HG03159 (cell line): Measurements from ENCODE around the gene CSNK2B.
"Not testable (repeated sequence)": the region's sequence is repeated elsewhere in the genome, so short reads cannot be mapped to it uniquely, and the experiment has no call there.

Experiments
- ATAC-seq: cut with Tn5 transposase; IDR thresholded peaks from one replicate; pipeline ENCODE4 v1.9.1; 2021; ENCODE audit warnings: mild to moderate bottlenecking, moderate library complexity; ENCODE audit not compliant: unreplicated experiment

The CSNK2B gene

DNA sequence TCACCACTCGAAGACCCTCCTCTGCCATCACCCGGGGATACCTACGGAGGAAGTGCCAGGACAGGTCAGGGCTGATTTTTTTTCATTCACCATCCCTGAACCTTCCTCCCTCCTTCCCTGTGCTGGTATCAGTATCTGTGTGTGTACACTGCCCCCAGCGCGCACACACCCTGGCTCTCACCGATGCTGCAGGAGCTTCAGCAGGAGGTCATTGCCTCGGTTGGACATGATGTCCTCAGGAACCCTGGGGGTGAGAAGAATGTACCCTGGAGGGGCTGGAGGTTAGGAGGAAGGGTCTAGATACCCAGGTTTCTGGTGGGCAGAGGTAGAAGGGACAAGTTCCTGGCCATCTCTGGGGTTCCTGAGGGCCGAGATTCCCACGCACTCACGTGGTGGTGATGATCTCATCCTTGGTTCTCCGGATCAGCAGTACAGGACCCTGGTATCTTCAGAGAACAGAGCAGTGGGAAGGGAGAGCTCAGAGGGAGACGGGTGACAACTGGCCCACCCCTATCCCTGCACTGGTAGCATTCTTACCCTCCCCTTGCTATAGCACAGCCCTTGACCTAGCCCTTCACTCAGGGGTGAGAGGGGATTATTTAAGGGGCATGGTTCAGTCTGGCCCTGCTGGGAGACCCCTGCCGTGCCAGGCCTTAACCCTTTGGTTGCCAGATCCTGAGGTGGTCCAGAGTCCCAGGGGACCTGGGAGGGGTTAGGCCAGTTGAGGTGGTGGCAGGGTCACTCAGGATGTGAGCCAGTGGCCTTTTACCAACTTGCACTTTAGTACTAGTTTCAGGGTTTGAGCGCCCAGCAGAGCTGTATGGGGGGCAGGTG is 22.2 kb downstream of the CSNK2B start:
- ATAC-seq = no peak

DNA sequence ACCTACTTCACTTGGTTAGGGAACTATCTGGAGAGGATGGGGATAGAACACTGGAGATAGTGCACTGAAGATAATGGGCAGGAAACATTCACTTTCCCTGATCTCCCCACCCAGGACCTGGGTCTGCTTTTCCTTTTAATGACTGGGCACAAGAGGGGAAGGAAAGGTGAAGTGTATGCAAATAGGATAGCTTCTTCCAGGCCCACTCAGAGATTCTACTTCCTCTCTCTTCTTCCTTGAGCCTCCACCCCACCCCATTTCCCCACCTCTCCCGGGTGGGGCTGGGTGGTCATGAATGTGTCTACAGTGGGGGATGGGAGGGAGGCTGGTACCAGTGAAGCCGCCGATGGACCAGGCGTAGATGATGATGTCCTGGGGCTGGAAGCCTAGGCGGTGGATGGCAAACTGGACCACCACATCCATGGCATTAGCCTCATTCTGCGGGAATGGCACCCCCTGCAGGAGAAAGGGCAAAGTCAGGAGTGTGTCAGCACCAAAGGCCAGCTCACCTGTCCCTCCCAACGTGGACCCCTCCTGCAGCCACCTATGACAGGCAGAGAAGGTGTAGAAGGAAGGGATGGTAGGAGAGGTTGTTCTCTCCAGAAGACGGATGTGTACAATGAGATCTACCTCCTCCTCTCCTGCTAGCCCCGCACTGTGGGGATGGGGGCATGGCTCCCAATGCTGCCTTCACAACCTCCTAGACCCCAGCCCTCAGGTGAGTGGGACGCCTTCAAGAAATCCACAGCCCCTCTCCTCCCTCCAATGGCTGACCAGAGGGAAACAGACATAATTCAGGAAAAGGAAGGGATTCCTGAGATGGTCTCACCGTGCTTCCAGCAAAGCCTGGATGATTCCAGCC is 23.6 kb downstream of the CSNK2B start:
- ATAC-seq = no peak

DNA sequence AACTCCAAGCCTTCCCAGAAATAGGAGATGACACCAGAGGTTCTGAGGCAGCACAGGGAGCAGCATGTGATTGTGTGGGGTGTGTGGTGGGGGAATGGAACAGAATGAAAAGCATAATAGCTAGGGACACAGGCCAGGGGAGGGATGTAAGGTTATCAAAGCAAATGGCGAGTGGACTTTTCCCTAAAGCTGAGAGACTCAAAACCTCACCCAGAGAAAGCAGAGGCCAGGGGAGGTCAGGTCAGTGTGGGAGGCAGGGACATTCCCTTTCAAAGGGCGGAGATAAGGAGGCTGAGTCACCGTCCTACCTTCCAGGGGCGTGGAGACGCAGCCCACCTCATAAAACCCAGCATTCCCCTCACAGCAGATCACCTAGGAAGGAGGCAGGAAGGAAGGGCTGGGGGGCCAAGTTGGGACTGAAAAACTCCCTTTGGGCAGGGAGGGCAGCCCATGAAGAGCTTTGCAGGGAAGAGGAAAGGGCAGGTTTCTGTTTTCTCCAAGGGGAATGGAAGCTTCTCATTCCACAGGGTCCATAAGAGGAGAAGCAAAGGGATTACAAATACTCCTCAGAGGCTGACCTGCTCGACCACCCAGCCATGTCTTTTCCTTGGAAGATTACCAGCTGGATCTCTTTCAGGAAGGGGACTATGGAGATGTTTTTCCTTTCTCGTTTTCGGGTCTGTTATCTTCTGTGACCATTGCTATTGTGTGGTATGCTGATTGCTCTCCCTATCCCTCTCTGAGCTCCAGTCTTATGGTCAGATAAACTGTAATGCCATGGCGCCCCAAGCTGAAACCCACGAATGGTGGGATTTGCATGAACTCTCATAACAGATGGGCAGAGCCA is 24.6 kb downstream of the CSNK2B start:
- no peak for ATAC-seq

DNA sequence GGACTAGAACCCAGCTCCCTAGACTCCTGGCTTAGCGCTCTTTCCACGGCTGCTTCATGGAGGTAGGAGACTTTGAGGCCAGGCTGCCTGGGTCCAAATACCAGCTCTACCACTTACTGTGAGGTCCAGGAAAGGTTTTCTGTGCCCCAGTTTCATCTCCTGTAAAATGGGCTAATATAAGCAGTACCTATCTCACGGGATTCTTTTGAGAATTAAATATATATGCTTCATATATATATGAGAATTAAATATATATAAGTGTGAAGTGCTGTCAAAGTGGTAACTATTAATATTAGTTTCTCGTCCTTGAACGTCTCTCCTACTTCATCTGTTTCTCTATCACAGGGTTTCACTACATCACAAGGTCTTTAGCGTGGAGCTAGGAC is 25.2 kb downstream of the CSNK2B start:
- ATAC-seq = no peak

DNA sequence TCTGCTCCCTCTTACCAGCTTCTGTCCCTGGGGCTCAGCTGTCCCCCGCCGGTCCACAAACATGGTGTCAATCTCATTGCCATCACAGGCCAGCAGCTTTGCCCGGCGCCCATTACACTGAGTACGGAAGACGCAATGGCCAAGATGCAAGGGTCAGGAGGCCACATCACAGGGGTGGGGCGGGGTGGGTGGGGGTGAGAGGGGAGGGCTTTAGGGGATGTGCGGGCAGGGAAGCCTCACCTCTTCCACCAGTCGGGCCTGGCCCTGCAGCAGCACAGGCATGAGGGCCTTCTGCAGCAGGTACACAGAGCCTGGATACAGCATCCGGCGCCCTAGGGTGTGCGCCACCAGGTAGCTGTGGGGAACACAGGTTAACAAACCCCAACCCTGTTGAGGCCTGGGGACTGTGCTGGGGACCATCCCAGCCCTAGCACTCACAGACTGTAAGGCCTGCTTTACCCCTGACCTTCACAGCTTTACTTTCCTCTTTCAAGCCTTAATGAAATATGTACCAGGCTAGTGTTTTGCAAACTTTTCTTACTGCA is 25.8 kb downstream of the CSNK2B start:
- no peak for ATAC-seq

DNA sequence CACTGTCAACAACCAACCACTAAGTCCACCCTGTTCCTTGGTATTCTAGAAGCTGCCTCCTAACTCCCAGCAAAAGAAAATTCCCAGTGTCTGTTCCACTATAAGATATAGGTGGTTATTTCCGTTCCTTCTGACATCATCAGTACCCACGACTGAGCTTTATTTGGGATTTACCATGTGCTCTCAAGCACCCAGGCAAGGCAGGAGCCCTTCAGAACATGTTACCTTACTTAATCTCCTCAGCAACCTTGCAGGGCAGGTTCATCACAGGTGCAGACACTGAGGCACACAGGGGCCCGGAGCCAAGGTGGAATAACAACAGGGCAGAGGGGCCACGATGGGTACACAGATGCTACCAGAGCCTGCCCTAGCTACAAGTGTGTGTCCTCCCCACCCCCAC is 26.5 kb downstream of the CSNK2B start:
- ATAC-seq = no peak

DNA sequence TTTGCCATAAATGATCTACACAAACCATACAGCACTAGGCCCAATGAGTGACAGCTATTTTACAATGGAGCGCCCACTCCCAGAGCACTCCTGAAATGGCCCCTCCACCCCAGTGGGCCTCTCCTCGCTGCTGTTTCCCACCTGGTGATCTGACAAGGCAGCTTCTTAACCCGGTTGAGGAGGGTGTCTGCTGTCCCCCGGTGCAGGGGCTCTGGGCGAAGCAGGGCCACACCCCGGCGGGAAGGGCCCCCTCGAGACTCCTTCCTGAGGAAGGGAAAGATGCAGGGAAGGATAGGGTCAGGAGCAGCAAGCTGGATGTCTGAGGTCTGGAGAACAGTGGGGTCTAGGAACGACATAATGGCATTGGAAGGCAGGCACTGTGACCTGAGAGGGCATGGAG is 27.0 kb downstream of the CSNK2B start:
- ATAC-seq = no peak

DNA sequence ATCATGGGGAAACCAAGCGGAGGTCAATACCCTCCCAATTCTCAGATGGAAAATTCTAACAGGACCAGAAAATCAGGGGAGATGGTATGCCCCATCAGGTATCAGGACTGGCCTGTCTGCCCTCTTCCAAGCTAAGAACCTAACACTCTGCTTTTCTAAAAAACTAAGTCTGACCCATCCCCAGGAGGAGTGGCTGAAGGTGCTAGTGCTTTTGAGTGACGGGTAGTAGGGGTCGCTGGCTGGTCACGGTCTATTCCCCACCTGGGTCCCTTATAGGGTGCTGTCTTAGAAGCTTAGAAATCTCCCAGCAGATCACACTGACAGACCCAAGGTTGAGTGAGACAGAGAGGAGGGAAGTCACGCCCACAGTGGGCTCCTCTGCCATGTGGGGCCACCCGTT is 27.7 kb downstream of the CSNK2B start:
- no peak for ATAC-seq

DNA sequence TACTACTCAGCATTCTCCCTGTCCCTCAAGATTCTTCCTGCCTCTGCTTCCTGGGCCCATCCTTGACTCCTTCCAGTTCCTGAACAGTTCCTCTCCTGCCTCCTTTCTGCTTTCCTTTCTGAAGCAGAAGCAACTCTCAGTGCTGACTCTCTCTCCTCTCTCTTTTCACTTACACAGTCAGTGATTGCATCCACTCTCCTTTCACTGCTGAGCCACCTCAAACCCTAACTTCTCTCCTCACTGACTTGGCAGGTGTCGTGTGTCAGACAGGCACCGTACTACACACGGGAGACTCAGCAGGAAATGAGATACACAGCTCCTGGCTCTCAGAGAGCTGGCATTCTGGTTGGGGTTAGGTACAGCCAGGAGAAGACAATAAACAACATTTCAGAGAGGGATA is 31.7 kb downstream of the CSNK2B start:
- ATAC-seq = no peak

DNA sequence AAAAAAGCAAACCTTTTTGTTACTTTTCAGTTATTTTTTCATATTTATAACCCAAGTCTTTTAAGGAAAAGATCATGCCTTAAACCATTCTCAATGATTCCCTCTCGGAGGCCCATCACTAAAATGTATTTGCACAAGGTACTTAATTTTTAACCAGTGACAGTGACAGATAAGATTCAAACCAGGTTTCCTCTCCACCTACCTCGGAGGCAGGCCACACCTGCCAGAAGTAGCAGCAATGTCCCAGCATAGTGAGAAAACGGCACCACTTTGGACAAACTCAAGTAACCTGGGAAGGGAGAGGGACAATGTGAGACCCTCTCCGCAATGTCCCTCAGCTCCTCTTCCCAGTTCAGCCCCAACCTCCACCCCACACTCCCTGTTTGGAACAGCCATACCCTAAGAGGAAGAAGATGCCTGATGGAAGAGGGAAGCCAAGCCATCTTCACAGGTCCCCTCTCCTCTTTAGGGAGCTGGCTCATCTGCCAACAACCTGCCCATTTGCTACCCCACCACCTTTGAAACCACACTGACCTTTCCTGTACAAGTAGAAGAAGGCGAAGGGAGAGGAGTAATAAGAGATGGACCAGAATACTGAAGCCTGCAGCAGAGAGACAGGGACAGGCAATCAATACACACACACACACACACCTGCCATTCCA is 35.0 kb downstream of the CSNK2B start:
- ATAC-seq = no peak

DNA sequence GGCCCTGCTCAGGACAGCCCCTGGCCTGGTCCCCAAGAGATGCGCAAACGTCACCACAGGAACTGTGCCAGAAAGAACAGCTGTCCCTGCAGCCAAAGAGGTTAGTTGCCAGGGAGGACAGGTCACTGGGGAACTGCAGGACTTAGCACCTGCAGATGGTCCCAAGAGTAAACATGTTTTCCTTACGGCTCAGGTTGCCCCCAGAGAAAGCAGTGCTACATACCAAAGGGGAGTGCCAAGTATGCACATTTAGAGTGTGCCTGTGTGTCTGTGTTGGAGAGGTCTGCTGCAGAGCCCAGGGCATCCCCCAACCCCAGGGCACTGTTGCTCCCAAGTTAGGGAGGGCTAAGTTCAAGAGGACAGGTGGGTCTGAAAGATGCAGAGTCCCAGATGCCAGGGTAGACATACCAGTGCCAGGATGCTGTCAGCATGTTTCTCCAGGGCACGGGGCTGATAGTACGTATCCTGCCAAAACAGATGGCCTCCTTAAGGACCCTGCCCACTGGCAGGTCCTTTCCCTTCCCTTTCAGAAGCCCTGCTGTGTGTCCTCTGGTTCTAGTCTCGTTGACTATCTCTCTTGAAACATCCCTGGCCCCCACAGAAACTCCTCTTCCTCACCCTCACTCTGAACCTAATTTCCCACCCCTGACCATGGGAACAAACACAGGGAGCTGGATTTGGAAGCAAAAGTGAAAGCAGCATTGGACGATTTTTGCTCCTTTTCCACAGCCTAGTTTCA is 36.0 kb downstream of the CSNK2B start:
- ATAC-seq = no peak

DNA sequence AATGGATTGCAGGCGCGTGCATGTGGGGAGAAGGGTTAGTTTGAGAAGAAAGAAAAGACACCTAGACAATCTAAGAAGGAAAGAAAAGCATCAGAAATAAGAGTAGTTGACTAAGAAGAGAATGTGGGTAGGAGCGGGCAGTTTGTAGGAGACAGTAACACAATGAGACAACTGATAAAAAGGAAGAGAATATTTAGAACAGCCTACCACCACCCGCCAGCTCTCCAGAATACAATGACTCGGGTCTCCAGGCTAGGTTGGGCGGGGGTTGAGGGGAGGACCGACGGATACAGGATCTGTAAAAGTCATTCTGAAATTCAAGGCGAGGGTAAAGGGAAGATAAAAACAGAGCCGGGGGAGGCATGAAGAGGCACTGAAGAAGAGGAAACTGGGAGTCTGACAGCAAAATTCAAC is 36.5 kb downstream of the CSNK2B start:
- ATAC-seq = no peak

DNA sequence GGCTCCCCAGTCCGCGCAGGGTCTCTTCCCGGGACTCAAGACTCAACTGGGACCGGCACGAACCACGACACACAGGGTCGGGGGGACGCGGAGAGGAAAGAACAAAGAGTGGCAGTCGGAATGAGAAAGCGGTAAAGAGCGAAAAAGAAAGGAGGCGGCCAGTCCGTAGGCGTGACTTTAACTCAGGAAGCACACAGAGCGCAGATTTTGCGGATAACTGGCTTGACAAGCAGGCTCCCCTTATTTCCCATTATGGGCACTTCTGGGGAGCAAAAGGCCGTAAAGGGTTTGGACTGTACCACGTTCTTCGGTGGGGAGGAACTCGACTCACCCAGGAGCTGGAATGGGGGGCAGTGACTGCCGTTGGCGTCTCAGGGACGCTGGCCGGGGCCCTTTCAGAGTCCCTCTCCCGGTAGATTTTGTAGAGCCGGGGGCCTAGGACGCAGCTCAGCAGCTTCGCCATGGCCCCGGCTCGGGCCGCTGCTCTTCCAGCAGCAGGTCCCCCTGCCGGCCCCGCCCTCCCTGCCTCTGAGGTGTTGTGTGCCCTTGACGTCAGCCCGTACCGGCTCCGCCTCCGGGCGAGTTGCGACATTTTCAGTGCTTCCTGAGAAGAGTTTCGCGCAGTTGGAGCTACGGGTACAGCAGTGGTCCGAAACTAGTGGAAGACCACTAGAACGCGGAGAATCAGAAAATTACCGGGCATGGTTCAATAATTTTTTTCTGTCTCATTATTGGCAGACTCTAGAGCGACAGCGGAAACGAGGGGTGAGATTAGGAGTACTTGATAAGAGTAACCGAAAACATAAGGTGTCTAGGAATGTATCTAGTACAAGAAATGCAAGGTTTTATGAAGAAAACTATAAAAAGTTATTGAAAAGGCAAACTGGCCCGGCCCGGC is 37.2 kb downstream of the CSNK2B start, which contains the start of gene ABHD16A:
ABHD16A (minus strand) TSS at position 506 of the 898 bp plus-strand sequence; CDS start at position 463, 43 bp downstream.
- ATAC-seq = peak; percentile 84

DNA sequence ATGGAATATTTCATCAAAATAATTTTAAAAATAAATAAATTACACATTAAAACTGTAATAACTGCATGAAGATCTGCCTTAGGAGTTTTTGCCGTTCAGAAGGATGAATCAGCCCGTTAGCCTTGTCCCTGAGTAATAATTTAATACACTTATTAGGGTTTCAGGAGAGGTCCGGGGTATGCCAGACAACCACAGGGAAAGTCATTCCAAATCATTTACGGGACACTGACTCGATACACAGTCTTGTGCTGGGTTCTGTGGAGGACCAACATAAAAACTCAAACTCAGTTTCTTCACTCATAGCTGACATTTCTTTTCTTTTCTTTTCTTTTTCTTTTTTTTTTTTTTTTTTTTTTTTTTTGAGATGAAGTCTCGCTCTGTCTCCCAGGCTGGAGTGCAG is 40.1 kb downstream of the CSNK2B start:
- ATAC-seq = no peak

DNA sequence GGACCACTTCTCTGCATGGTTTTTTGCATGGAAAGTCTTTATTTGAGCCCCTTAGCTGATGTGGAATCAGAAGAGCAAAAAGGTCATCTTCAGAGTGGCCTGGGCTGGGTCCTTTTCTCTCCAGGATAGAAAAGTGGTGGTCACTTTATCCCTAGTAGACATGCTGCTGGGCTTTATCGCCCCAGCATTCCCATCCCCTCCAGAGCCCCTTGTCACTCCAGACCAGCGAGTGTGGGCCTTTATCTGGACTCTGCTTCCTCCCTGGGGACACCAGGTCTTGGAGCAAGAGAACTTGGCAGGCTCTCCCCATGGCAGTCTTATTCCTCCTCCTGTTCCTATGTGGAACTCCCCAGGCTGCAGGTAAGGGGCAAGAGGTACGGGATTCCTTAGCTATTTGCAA is 40.7 kb downstream of the CSNK2B start, which contains the start of gene LY6G6F:
LY6G6F (plus strand) TSS at position 268 of the 400 bp plus-strand sequence; CDS start at position 309, 41 bp downstream.
- ATAC-seq = no peak

DNA sequence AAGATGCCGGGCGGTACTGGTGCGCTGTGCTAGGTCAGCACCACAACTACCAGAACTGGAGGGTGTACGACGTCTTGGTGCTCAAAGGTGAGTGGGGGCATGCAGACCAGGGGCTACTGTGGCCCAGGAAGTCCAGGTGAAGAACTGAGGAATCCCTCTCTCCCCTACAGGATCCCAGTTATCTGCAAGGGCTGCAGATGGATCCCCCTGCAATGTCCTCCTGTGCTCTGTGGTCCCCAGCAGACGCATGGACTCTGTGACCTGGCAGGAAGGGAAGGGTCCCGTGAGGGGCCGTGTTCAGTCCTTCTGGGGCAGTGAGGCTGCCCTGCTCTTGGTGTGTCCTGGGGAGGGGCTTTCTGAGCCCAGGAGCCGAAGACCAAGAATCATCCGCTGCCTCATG is 41.8 kb downstream of the CSNK2B start:
- ATAC-seq = no peak

DNA sequence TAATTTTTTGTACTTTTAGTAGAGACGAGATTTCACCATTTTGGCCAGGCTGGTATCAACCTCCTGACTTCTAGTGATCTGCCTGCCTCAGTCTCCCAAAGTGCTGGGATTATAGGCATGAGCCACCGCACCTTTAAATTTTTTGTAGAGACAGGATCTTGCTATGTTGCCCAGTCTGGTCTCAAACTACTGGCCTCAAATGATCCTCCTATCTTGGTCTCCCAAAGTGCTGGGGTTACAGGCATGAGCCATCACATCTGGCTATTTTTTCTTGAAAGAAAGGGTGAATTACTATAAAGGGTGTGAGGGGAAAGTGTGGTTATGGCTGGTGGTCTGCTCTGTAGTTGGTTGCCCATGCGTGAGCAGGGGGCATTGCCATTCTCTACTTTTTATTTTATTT is 42.3 kb downstream of the CSNK2B start:
- ATAC-seq = no peak

DNA sequence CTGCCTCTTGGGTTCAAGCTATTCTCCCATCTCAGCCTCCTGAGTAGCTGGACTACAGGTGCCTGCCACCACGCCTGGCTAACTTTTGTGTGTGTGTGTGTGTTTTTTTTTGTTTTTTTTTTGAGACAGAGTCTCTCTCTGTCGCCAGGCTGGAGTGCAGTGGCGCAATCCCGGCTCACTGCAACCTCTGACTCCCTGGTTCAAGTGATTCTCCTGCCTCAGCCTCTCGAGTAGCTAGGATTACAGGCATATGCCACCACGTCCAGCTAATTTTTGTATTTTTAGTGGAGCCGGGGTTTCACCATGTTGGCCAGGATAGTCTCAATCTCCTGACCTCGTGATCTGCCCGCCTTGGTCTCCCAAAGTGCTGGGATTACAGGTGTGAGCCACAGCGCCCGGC is 43.3 kb downstream of the CSNK2B start:
- ATAC-seq = not testable (repeated sequence)
